Glutamatergic neuron (in vitro differentiated cells): ENCODE data around the gene PPP2R2C. TPM values are rescaled to one million over a fixed set of nuclear protein-coding genes. Genes with fewer than 3 reads are reported as not detected.

Source experiments
- DNase-seq: peaks from one replicate; pipeline ENCODE4 v3.0.0; 2022
- H3K27ac Mint-ChIP-seq: one replicate; pipeline ENCODE4 v1.8.0; 2020; ENCODE audit warnings: mild to moderate bottlenecking, mixed read lengths, inconsistent platforms; ENCODE audit not compliant: unreplicated experiment
- H3K27me3 Mint-ChIP-seq: one replicate; pipeline ENCODE4 v1.8.0; 2020; ENCODE audit warnings: mild to moderate bottlenecking, moderate library complexity, mixed read lengths, inconsistent platforms; ENCODE audit not compliant: unreplicated experiment
- H3K36me3 Mint-ChIP-seq: one replicate; pipeline ENCODE4 v1.8.0; 2020; ENCODE audit warnings: mild to moderate bottlenecking, mixed read lengths, inconsistent platforms; ENCODE audit not compliant: unreplicated experiment
- H3K4me1 Mint-ChIP-seq: one replicate; pipeline ENCODE4 v1.8.0; 2020; ENCODE audit warnings: mild to moderate bottlenecking, low read depth, mixed read lengths, inconsistent platforms; ENCODE audit not compliant: unreplicated experiment
- H3K4me3 Mint-ChIP-seq: one replicate; pipeline ENCODE4 v1.8.0; 2020; ENCODE audit warnings: mild to moderate bottlenecking, mixed read lengths, inconsistent platforms; ENCODE audit not compliant: unreplicated experiment
- H3K9me3 Mint-ChIP-seq: one replicate; pipeline ENCODE4 v1.8.0; 2020; ENCODE audit warnings: mild to moderate bottlenecking, moderate library complexity, mixed read lengths, inconsistent platforms; ENCODE audit not compliant: unreplicated experiment
- total RNA-seq: library from RNA; stranded (reverse); fragmentation: NEBNext Ultra II Directional; extraction: Animal tissue kit (Norgen Biotek cat#: 25700); gene quantifications from one replicate; pipeline ENCODE4 v1.2.1, GENCODE V29; 2021; ENCODE audit not compliant: unreplicated experiment
- TF ChIP-seq, protein P1 (sequence below): fragments of 200-600 bp; sonication (generic); IDR thresholded peaks from one replicate; pipeline ENCODE4 v1.5.0; 2021; ENCODE audit not compliant: partially characterized antibody, unreplicated experiment

The PPP2R2C gene
- total RNA-seq, 1 donor from 2014 or later = 9.4 TPM

DNA sequence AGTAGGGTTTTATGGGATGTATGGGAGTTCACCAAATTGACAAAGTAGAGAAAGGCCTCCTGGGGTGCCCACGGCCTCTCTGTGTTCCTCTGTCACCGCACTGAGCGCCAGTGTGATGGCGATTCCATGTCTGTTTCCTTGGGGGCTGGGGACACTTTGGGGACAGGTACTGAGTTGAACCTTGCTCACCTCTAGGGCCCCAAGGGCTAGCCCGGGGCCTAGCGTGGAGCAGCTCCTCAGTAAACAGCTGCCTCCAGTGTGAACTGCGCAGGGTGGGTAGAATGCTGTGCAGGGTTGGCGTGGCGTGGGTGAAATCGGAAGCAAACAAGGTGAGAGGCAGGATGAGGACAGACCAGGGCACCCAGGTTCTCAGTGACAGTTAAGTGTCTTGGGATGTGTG is 97.8 kb downstream of the PPP2R2C start:
- Mint-ChIP-seq H3K4me1 (no peaks in the 10 kb centered on the region), H3K36me3 (no peaks in the 10 kb centered on the region), H3K27me3 (peaks cover 9% of the 10 kb centered on the region), H3K27ac (no peak overlapping the region), H3K9me3 (peaks cover 3% of the 10 kb centered on the region), H3K4me3 (no peak overlapping the region)
- TF ChIP-seq, protein P1, sequence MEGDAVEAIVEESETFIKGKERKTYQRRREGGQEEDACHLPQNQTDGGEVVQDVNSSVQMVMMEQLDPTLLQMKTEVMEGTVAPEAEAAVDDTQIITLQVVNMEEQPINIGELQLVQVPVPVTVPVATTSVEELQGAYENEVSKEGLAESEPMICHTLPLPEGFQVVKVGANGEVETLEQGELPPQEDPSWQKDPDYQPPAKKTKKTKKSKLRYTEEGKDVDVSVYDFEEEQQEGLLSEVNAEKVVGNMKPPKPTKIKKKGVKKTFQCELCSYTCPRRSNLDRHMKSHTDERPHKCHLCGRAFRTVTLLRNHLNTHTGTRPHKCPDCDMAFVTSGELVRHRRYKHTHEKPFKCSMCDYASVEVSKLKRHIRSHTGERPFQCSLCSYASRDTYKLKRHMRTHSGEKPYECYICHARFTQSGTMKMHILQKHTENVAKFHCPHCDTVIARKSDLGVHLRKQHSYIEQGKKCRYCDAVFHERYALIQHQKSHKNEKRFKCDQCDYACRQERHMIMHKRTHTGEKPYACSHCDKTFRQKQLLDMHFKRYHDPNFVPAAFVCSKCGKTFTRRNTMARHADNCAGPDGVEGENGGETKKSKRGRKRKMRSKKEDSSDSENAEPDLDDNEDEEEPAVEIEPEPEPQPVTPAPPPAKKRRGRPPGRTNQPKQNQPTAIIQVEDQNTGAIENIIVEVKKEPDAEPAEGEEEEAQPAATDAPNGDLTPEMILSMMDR = no peak
- DNase-seq = no peak

DNA sequence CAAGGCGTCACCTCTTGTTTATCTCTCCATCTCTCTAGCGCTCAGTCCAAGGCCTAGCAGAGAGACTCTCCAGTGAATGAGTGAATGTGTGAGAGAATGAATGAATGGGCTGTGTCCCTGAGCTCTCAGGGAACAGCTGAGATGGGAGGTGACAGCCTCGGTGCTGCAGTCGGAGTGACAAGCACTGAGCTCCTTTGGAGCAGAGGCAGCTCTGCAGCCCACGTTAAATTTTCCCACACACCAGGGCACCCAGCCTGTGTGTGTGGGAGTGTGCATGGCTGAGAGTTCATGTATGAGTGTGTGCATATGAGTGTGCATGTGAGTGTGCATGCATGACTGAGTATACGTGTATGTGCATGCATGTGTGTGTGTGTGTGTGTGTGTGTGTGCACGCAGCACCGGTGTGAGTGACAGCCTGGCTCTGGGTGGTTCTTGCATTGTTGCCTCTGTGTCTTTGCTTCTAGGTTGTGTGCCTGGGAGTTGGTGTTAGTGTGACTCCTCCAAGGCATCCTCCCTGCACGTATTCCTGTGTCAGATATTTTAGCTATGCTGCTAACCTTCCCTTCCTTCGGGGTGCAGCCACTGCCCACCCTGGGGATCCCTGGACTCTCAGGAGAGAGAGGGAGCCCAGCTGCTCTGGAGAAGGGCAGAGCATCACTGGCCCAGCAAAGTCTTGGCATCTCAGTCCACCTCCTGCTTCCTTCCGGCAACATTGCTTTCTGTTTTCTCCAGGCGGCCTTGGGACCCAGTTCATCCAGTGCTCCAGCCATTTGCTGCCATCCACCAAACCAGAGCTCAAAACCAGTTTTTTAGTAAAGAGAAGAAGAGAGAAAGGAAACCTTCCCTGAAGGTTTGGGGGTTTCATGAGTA is 98.6 kb downstream of the PPP2R2C start:
- peaks cover 5% of the 10 kb centered on the region for H3K27me3 Mint-ChIP-seq
- TF ChIP-seq, protein P1 = no peak
- H3K4me3 Mint-ChIP-seq = no peak overlapping the region
- DNase-seq = no peak
- no peaks in the 10 kb centered on the region for H3K36me3 Mint-ChIP-seq
- no peaks in the 10 kb centered on the region for H3K4me1 Mint-ChIP-seq
- peaks cover 3% of the 10 kb centered on the region for H3K9me3 Mint-ChIP-seq
- H3K27ac Mint-ChIP-seq = no peak overlapping the region

DNA sequence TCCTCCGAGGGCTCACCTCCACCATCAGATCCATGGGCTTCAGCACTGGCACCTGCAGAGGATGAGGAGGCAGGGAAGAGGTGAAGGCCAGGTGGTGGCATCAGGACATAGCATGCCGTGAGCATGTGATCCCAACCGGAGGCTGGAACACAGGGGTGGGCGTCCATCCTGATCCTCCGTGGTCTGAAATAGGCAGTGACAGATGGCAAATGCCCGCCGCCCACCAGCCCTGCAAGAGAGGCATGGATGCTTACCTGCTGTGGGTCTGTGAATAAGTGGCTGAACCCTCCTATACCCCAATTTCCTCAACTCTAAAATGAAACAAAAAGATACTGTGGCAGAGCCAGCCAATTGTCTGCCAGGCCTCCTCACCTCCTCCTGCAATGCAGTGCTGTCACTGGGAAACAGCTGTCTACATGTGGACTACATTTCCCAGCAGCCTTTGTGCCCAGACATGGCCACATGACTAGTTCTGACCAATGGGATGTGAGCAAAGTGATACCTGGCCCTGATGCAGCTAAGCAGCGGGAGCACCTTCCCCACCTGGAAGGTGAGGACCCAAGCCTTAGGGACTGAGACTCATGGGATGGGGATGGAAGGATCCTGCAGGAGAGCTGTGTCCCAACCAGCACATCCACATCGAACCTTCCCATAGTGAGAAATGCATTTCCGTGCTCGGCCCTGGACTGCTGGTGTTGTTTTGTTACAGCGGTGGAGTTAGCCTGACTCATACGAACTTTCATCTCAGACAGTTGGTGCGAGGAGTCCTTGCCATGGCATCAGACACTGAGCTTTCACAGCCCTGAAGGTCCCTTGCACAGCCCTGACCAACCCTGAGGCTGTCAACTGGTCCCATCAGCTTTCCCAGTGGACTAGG is 99.5 kb downstream of the PPP2R2C start:
- Mint-ChIP-seq H3K27ac (peak overlapping the region; percentile 38), H3K4me1 (peaks cover 4% of the 10 kb centered on the region), H3K9me3 (peaks cover 3% of the 10 kb centered on the region), H3K36me3 (no peaks in the 10 kb centered on the region), H3K4me3 (no peak overlapping the region), H3K27me3 (peaks cover 5% of the 10 kb centered on the region)
- TF ChIP-seq, protein P1 = no peak
- no peak for DNase-seq

DNA sequence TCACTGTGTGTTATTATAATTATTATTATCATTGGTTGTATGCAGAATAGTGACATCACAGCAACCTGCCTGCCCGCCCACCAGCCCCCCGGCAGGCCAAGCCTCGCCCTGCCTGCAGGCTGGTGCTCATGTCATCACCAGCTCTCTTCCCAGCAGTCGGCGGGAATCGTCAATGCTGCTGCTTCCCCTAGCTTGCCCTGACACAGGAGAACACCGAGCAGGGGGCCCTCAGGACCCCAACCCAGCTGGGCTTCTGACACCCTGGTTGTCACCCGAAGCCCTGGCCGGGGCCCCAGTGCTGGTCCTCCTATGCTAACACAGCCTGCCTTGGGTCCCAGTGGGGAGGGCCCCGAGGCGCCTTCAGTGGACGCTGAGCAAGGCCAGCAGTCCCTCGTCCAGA is 100.6 kb downstream of the PPP2R2C start:
- H3K27me3 Mint-ChIP-seq = peaks cover 8% of the 10 kb centered on the region
- H3K4me1 Mint-ChIP-seq = peaks cover 12% of the 10 kb centered on the region
- no peak overlapping the region for H3K27ac Mint-ChIP-seq
- peaks cover 3% of the 10 kb centered on the region for H3K9me3 Mint-ChIP-seq
- TF ChIP-seq, protein P1 = no peak
- no peak overlapping the region for H3K4me3 Mint-ChIP-seq
- no peak for DNase-seq
- no peaks in the 10 kb centered on the region for H3K36me3 Mint-ChIP-seq
